Measurements from ENCODE around the gene LHPP. TPM values are rescaled to one million over a fixed set of nuclear protein-coding genes. Genes with fewer than 3 reads are reported as not detected.

Gene LHPP
- total RNA-seq, 1 donor from 2014 or later: 15.2 TPM

GRCh38 chr10:124637091-124637700 is 175.6 kb downstream of the LHPP start:
- Mint-ChIP-seq H3K9me3 (ENCODE audit: low read depth) (no peaks in the 10 kb centered on the region), H3K4me3 (ENCODE audit: low read depth) (no peak overlapping the region), H3K4me1 (ENCODE audit: low read depth) (peaks cover 11% of the 10 kb centered on the region), H3K36me3 (ENCODE audit: insufficient read depth) (peaks cover 10% of the 10 kb centered on the region), H3K27ac (no peak overlapping the region), H3K27me3 (no peaks in the 10 kb centered on the region)
- TF ChIP-seq CTCF (IDR thresholded peaks at IDR 0.05; ENCODE audit: unreplicated experiment): no peak
- no peak for DNase-seq (ENCODE audit: low spot score, unreplicated experiment)

- no peaks in the 10 kb centered on the region for H3K9me3 Mint-ChIP-seq (ENCODE audit: low read depth)
- H3K36me3 Mint-ChIP-seq (ENCODE audit: insufficient read depth): peaks cover 10% of the 10 kb centered on the region
- TF ChIP-seq CTCF (IDR thresholded peaks at IDR 0.05; ENCODE audit: unreplicated experiment): no peak
- no peaks in the 10 kb centered on the region for H3K27me3 Mint-ChIP-seq
- no peak overlapping the region for H3K4me3 Mint-ChIP-seq (ENCODE audit: low read depth)
- H3K27ac Mint-ChIP-seq: no peak overlapping the region
- peaks cover 11% of the 10 kb centered on the region for H3K4me1 Mint-ChIP-seq (ENCODE audit: low read depth)
- no peak for DNase-seq (ENCODE audit: low spot score, unreplicated experiment)
Measured at GRCh38 chr10:124637746-124638145, 176.1 kb downstream of the LHPP start.

GRCh38 chr10:124639206-124639605 is 177.6 kb downstream of the LHPP start:
- H3K4me1 Mint-ChIP-seq (ENCODE audit: low read depth): peaks cover 11% of the 10 kb centered on the region
- H3K27me3 Mint-ChIP-seq: no peaks in the 10 kb centered on the region
- no peak overlapping the region for H3K4me3 Mint-ChIP-seq (ENCODE audit: low read depth)
- no peak for TF ChIP-seq CTCF (IDR thresholded peaks at IDR 0.05; ENCODE audit: unreplicated experiment)
- no peak overlapping the region for H3K27ac Mint-ChIP-seq
- no peak for DNase-seq (ENCODE audit: low spot score, unreplicated experiment)
- H3K9me3 Mint-ChIP-seq (ENCODE audit: low read depth): no peaks in the 10 kb centered on the region
- H3K36me3 Mint-ChIP-seq (ENCODE audit: insufficient read depth): peaks cover 8% of the 10 kb centered on the region

GRCh38 chr10:124639646-124640045 is 178.0 kb downstream of the LHPP start:
- DNase-seq (ENCODE audit: low spot score, unreplicated experiment): no peak
- H3K4me3 Mint-ChIP-seq (ENCODE audit: low read depth): no peak overlapping the region
- no peaks in the 10 kb centered on the region for H3K9me3 Mint-ChIP-seq (ENCODE audit: low read depth)
- no peak overlapping the region for H3K27ac Mint-ChIP-seq
- no peaks in the 10 kb centered on the region for H3K27me3 Mint-ChIP-seq
- peaks cover 4% of the 10 kb centered on the region for H3K36me3 Mint-ChIP-seq (ENCODE audit: insufficient read depth)
- TF ChIP-seq CTCF (IDR thresholded peaks at IDR 0.05; ENCODE audit: unreplicated experiment): no peak
- peaks cover 11% of the 10 kb centered on the region for H3K4me1 Mint-ChIP-seq (ENCODE audit: low read depth)

GRCh38 chr10:124640056-124640455 is 178.4 kb downstream of the LHPP start:
- no peak for DNase-seq (ENCODE audit: low spot score, unreplicated experiment)
- peaks cover 11% of the 10 kb centered on the region for H3K4me1 Mint-ChIP-seq (ENCODE audit: low read depth)
- H3K9me3 Mint-ChIP-seq (ENCODE audit: low read depth): no peaks in the 10 kb centered on the region
- no peaks in the 10 kb centered on the region for H3K27me3 Mint-ChIP-seq
- peaks cover 3% of the 10 kb centered on the region for H3K36me3 Mint-ChIP-seq (ENCODE audit: insufficient read depth)
- no peak for TF ChIP-seq CTCF (IDR thresholded peaks at IDR 0.05; ENCODE audit: unreplicated experiment)
- peak overlapping the region; percentile 76 for H3K27ac Mint-ChIP-seq
- H3K4me3 Mint-ChIP-seq (ENCODE audit: low read depth): no peak overlapping the region

Measured in progenitor cell of endocrine pancreas (in vitro differentiated cells).